Measurements from ENCODE around the gene MRM3.
A peak's percentile ranks its signal among the peaks of the same experiment; 100 is the strongest.
"Not testable (repeated sequence)": the region's sequence is repeated elsewhere in the genome, so short reads cannot be mapped to it uniquely, and the experiment has no call there.

MRM3 gene

DNA sequence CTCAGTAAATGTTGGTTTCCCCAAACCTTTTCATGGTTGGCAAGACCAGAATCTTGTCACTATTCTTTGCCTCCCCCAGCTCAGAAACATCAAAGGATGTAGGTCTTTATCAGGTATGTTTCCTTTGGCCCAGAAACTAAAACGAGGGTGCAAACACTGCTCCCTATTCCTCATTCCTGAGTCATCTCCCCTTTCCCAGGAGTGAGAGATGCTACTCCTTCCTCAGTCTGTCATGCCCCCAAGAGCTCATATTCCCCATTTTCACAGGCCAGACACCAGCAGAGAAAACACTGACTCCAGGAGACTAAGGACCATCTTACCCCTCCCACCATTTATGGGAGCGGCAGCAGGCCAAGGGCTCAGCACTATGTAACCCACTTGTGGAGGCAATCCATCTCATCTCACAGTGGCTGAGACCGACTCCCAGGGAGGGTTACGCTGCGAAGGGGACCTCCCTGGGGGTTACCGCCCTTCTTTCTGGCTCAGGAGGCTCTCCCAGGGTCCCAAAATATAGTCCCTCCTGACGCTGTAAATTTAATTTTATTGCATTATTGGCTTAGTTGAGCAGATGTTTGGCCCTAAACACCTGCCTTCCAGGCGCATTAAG lies 31.6 kb upstream of the MRM3 start:
- peaks cover 27% of the 10 kb centered on the region for H3K36me3 Mint-ChIP-seq (ENCODE audit: low read depth)
- H3K4me1 Mint-ChIP-seq (ENCODE audit: low read depth), result peaks cover 26% of the 10 kb centered on the region
- H3K4me3 Mint-ChIP-seq, result peak overlapping the region; percentile 96
- peaks cover 8% of the 10 kb centered on the region for H3K9me3 Mint-ChIP-seq
- no peaks in the 10 kb centered on the region for H3K27me3 Mint-ChIP-seq (ENCODE audit: low read depth)
- peak overlapping the region; percentile 50 for H3K27ac Mint-ChIP-seq

DNA sequence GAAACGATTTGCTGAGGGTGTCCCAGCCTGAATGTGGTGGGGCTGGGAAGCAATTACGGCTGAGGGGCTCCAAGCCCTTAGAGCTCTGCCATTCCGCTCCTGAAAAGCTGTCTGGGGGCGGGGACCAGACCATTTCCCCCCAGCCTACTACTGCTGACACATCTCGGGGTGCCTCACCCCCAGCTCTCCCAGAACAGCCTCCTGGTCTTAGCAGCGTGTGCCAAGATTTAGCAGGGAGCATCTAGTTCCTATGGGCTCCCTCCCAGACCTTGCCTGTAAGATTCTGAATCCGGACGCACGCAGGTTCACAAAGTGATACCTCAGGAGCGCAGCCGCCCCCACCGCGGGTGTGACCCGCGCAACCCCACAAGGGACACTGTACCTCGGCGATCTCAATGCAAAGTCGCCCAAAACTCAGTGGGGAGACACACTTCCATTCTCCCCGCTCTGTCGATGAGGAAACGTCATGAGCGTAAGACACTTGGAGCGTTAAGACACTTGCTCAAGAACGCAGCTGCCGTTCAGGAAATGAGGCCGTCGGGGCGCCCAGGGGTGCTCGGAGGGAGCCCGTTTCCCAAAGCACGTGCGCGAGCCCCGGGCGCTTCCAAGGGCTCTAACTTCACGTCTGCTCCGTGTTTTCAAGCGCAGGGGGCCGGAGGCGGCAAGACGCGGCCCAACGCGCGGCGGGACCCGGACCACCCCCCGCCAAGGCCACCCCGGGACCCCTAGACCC lies 30.7 kb upstream of the MRM3 start:
- H3K4me1 Mint-ChIP-seq (ENCODE audit: low read depth), result peaks cover 26% of the 10 kb centered on the region
- H3K9me3 Mint-ChIP-seq, result peaks cover 8% of the 10 kb centered on the region
- peak overlapping the region; percentile 95 for H3K27ac Mint-ChIP-seq
- peaks cover 30% of the 10 kb centered on the region for H3K36me3 Mint-ChIP-seq (ENCODE audit: low read depth)
- no peaks in the 10 kb centered on the region for H3K27me3 Mint-ChIP-seq (ENCODE audit: low read depth)
- peak overlapping the region; percentile 96 for H3K4me3 Mint-ChIP-seq

DNA sequence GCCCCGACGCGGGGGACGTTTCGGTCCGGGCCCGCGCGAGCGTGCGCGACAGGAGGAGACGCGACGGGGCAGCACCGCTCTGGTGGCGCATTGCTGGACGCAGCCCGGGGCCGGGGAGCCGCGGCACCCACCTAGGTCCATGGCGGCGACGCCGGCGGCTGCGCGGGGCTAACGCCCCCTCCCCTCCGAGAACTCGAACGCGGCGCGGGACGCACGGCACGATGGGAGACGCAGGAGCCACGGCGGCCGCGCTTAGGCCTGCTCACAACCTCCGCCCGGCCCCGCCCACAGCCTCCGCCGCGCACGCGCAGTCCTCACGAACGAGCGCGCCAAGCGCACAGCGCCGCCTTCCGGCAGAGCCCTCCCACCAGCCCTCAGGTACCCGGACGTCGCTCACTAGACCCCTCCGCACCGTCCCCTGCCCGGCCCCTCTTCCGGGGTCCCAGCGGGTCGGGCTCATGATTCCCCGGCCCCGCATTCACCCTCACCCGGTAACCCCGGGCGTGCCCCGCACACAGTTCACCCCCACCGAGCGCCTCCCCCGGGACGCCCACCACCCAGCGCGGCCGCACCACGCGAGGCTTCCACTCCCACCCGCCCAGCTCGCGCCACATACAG lies 30.0 kb upstream of the MRM3 start, which contains the start of gene GEMIN4:
Gene GEMIN4, minus strand, starts transcription at position 263 of the 618 bp plus-strand sequence. Its CDS starts 122 bp downstream, at position 141.
- H3K4me3 Mint-ChIP-seq, result peak within 1 kb of the TSS; percentile 96

DNA sequence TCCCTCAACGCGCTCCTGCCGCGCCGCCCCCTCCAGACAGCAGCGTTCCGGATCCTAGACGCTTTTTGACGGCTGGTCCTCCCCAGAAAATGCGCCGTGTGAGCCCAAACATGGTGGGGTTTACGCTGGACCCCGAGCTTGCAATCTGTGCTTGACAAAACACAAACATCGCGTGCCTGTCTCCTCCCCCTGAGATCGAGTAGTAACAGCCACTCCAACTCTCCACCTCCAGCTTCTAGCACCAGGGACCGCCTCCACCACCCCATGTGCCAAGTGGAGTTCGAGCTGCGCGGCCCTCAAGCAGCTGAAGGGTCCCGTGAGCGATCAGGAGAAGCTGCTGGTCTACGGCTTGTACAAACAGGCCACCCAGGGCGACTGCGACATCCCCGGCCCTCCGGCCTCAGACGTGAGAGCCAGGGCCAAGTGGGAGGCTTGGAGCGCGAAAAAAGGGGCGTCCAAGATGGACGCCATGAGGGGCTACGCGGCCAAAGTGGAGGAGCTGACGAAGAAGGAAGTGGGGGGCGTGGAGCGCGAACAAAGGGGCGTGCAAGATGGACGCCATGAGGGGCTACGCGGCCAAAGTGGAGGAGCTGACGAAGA lies 29.4 kb upstream of the MRM3 start:
- Mint-ChIP-seq H3K36me3 (ENCODE audit: low read depth) (peaks cover 32% of the 10 kb centered on the region), H3K9me3 (peaks cover 8% of the 10 kb centered on the region), H3K4me3 (peak overlapping the region; percentile 91), H3K4me1 (ENCODE audit: low read depth) (peaks cover 26% of the 10 kb centered on the region), H3K27me3 (ENCODE audit: low read depth) (no peaks in the 10 kb centered on the region), H3K27ac (peak overlapping the region; percentile 91)

More for the DNA sequence above, 30.0 kb upstream of the MRM3 start, which contains the start of gene GEMIN4:
- H3K36me3 Mint-ChIP-seq (ENCODE audit: low read depth), result peaks cover 35% of the 10 kb centered on the region
- H3K4me1 Mint-ChIP-seq (ENCODE audit: low read depth), result peaks cover 26% of the 10 kb centered on the region
- H3K27ac Mint-ChIP-seq, result peak within 1 kb of the TSS; percentile 95
- H3K9me3 Mint-ChIP-seq, result peaks cover 8% of the 10 kb centered on the region
- no peaks in the 10 kb centered on the region for H3K27me3 Mint-ChIP-seq (ENCODE audit: low read depth)

DNA sequence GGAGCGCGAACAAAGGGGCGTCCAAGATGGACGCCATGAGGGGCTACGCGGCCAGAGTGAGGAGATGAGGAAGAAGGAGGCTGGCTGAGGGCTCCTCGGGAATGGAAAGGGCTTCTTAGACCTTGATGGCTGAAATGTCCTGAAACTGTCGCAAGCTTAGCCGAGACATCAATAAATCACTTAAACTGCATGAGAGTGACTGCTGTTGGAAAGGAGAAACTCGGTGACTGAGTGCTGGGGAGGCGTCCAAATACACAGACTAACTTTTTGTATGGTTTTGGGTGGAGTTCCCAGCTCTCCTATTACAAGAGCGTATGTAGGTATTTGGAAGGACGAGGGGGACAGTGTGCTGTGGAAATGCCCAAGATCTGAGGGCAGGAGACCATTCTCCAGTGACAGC lies 28.7 kb upstream of the MRM3 start:
- peaks cover 3% of the 10 kb centered on the region for H3K9me3 Mint-ChIP-seq
- peak overlapping the region; percentile 44 for H3K4me3 Mint-ChIP-seq

DNA sequence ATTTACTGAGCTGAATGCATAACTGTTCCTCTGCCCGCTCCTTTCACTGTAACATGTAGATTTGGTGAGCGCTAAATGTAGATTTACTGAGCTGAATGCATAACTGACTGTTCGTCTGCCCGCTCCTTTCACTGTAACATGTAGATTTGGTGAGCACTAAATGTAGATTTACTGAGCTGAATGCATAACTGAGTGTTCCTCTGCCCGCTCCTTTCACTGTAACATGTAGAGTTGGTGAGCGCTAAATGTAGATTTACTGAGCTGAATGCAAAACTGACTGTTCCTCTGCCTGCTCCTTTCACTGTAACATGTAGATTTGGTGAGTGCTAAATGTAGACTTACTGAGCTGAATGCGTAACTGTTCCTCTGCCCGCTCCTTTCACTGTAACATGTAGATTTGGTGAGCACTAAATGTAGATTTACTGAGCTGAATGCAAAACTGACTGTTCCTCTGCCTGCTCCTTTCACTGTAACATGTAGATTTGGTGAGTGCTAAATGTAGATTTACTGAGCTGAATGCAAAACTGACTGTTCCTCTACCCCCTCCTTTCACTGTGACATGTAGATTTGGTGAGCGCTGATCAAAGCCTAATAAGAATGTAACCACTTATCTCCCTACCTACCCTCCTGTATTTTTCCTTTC lies 26.7 kb upstream of the MRM3 start:
- H3K27me3 Mint-ChIP-seq (ENCODE audit: low read depth); H3K4me3 Mint-ChIP-seq; H3K27ac Mint-ChIP-seq; H3K9me3 Mint-ChIP-seq: not testable (repeated sequence)
- Mint-ChIP-seq H3K36me3 (ENCODE audit: low read depth) (peaks cover 20% of the 10 kb centered on the region), H3K4me1 (ENCODE audit: low read depth) (peaks cover 14% of the 10 kb centered on the region)

More for the DNA sequence above, 28.7 kb upstream of the MRM3 start:
- Mint-ChIP-seq H3K27me3 (ENCODE audit: low read depth) (no peaks in the 10 kb centered on the region), H3K36me3 (ENCODE audit: low read depth) (peaks cover 25% of the 10 kb centered on the region), H3K4me1 (ENCODE audit: low read depth) (peaks cover 25% of the 10 kb centered on the region), H3K27ac (peak overlapping the region; percentile 63)

DNA sequence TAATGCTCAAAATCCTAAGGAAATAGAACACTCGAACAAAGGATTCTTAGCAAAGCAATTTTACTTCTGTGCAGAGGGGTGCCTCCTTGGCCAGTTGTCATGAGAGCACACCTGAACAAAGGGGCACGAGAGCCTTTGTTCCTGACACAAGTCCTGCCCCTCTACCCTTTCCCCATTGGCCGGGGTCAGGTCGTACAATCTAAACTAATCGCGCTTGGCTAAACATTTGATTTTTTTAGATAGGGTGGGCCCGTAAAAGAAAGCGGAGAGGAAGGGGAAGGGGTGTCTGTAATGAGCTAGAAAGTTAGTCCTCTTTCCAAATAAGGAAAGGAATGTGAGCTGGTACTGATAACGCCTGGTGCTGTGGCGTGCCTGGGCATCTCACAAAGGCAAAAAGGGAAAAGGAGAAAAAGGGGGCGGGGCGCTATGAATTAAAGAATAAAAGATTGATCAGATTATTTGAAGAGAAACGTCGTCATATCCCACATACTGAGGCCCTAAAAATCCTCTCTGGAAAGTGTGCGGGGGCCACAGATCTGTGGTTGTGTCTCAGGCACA lies 26.1 kb upstream of the MRM3 start:
- H3K27ac Mint-ChIP-seq; H3K4me3 Mint-ChIP-seq; H3K27me3 Mint-ChIP-seq (ENCODE audit: low read depth); H3K4me1 Mint-ChIP-seq (ENCODE audit: low read depth); H3K9me3 Mint-ChIP-seq: not testable (repeated sequence)
- H3K36me3 Mint-ChIP-seq (ENCODE audit: low read depth), result peaks cover 25% of the 10 kb centered on the region

DNA sequence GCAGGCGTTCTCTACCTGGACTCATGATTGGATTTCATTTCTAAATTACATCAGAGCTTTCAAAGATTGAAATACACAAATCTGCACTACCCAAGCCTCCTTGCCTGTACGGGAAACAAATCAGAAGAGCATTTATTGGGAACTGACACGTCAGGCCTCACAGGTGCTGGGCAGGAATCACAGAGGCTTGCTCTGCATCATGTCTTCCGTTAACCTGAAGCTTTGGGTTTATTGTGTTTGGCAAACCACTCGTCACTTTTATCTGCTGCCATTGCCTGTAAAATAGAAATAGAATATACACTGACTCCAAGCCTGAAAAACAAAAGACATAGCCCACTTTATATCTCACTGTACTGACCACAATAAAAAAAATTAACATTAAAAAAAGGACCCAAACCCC lies 22.2 kb upstream of the MRM3 start:
- peaks cover 35% of the 10 kb centered on the region for H3K36me3 Mint-ChIP-seq (ENCODE audit: low read depth)
- H3K27ac Mint-ChIP-seq, result no peak overlapping the region
- no peaks in the 10 kb centered on the region for H3K27me3 Mint-ChIP-seq (ENCODE audit: low read depth)
- H3K9me3 Mint-ChIP-seq, result no peaks in the 10 kb centered on the region
- H3K4me1 Mint-ChIP-seq (ENCODE audit: low read depth), result no peaks in the 10 kb centered on the region
- no peak overlapping the region for H3K4me3 Mint-ChIP-seq

DNA sequence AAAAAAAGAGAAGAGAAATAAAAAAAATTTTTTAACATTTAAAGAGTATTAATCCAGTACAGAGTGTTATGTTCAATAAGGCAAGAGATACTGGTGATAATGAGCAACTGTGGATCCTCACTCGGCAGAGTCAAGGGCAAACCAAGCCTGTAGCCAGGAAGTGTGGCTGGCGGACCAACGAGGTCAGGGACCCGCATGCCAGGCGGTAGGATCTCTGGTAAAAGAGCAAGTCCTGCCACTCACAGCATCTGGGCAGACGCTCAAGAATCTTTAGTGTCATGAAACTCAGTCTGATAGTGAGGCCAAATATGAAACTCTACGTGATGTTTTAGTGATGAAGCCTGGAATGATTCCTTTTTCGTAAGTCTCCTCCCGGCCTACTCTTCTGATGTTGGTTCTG lies 21.8 kb upstream of the MRM3 start:
- Mint-ChIP-seq H3K9me3 (no peaks in the 10 kb centered on the region), H3K4me1 (ENCODE audit: low read depth) (no peaks in the 10 kb centered on the region), H3K27ac (no peak overlapping the region), H3K4me3 (no peak overlapping the region), H3K36me3 (ENCODE audit: low read depth) (peaks cover 39% of the 10 kb centered on the region), H3K27me3 (ENCODE audit: low read depth) (no peaks in the 10 kb centered on the region)

DNA sequence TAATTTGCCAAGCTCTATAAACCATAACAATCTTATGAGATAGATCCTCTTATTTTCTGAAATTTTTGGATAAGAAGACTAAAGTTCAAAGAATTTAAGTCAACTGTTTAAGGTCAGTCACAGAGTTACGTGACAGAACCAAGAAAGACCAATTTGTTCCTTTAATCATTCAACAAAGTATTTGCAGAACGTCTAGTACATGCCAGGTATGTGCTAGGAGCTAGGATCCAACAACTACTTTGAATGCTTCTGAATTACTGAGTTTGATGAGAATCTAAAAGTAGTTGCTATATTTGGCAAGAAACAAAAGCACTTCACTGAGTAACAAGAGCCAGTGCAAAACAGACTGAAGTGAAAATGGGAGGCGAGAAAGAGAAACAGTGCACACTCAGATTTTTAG lies 15.1 kb upstream of the MRM3 start:
- H3K9me3 Mint-ChIP-seq, result no peaks in the 10 kb centered on the region
- no peak overlapping the region for H3K4me3 Mint-ChIP-seq
- peaks cover 34% of the 10 kb centered on the region for H3K36me3 Mint-ChIP-seq (ENCODE audit: low read depth)
- no peaks in the 10 kb centered on the region for H3K4me1 Mint-ChIP-seq (ENCODE audit: low read depth)
- no peaks in the 10 kb centered on the region for H3K27me3 Mint-ChIP-seq (ENCODE audit: low read depth)
- H3K27ac Mint-ChIP-seq, result no peak overlapping the region

DNA sequence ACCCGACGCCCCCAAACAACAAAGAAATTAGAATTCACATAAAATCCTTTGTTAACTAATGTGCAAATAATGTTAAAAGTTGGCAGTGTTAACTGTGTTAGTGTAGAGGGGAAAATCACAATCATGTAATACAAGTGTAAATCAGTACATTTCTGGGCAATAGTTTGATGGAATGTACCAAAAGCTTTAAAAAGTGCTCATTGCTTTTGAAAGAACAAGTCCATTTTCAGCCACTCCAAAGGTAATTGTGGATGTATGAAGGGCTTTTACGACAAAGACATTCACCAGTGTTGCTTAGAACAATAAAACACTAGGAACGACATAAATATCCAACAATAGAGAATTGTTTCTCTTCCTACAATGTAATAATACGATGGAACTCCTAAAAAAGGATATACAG lies 9.1 kb upstream of the MRM3 start:
- Mint-ChIP-seq H3K27me3 (ENCODE audit: low read depth) (no peaks in the 10 kb centered on the region), H3K9me3 (no peaks in the 10 kb centered on the region), H3K36me3 (ENCODE audit: low read depth) (peaks cover 48% of the 10 kb centered on the region), H3K4me3 (no peak overlapping the region), H3K27ac (no peak overlapping the region), H3K4me1 (ENCODE audit: low read depth) (peaks cover 21% of the 10 kb centered on the region)

DNA sequence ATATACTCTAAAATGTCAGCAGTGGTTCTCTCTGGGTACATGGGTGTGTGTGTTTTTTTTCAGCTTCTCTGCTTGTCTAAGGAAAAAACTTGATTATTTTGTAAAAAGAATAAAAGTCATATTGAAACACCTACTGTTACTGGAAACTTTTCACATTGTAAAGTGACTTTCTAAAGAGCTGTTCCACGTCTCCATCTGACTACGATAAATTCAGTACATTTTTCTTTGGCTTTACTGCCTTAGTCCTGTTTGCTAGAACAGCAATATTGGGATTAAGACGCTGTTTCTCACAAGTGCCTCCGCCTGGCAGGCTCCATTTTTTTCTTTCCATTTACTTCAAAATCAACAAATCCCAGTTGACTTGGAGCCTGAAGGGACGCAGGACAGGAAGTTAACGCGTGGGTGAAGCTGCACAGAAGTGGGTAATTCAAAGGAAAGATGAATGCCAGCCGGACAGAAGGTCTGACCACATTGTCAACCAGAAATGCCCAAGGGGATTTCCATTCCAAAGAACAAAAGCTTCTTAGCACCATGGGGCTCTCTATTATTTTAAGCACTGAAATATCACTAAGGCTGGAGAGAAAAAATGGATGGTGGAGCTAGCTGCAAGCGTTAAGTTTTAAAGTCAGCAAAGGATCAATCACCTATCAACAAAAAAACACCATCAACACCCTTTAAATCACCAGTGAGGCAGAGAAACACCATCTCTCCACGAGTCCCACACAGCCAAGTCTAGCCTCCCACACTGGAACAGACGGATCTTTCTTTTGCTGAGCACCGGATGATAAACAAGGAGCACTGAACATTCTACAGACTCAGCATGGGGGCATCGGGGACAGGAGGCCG lies 8.5 kb upstream of the MRM3 start:
- Mint-ChIP-seq H3K9me3 (no peaks in the 10 kb centered on the region), H3K4me3 (peak overlapping the region; percentile 37), H3K27me3 (ENCODE audit: low read depth) (no peaks in the 10 kb centered on the region), H3K27ac (peak overlapping the region; percentile 60), H3K36me3 (ENCODE audit: low read depth) (peaks cover 50% of the 10 kb centered on the region), H3K4me1 (ENCODE audit: low read depth) (peaks cover 21% of the 10 kb centered on the region)

DNA sequence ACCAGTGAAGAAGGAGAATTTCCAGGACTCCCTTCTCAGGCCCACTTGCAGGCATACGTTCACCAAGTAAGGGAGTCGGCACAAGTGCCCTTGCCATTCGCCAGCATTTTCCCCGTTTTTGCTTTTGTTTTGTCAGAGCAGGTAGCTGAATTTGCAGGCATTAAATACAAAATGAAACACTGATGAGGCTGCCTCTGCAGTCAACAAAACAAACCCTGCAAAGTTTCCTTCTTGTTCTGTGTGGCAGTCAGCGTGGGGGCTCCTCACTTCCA lies 7.9 kb upstream of the MRM3 start:
- Mint-ChIP-seq H3K27me3 (ENCODE audit: low read depth) (no peaks in the 10 kb centered on the region), H3K27ac (no peak overlapping the region), H3K4me3 (peak overlapping the region; percentile 37), H3K4me1 (ENCODE audit: low read depth) (peaks cover 21% of the 10 kb centered on the region), H3K36me3 (ENCODE audit: low read depth) (peaks cover 47% of the 10 kb centered on the region), H3K9me3 (no peaks in the 10 kb centered on the region)

Measured in T-helper 1 cell treated with Interleukin-12 subunit alpha and Interleukin-12 subunit beta and Interleukin-4 antibody, amounts not matched to agents 30 μg/mL and 1 μg/mL, for 36 hours (primary cell).